GM23338 (cell line): Measurements from ENCODE around the gene DNAJC27. TPM values are rescaled to one million over a fixed set of nuclear protein-coding genes. Genes with fewer than 3 reads are reported as not detected.

Experiments used
- ATAC-seq: fragments of 200-7000 bp; cut with Tn5 transposase; 3 replicates; pipeline ENCODE4 v1.9.1; 2020
- DNase-seq: peaks from one replicate; pipeline ENCODE4 v3.0.0-alpha.2; 2015; ENCODE audit warnings: low spot score
- H2AFZ ChIP-seq: fragments of 200-600 bp; sonication (generic); 2 replicates; pipeline ENCODE4 v1.8.0; 2016; ENCODE audit warnings: antibody characterized with exemption, mild to moderate bottlenecking, moderate library complexity
- H3F3A ChIP-seq: fragments of 200-600 bp; sonication (generic); replicated peaks from 2 replicates; pipeline ENCODE4 v1.8.0; 2017; ENCODE audit warnings: antibody characterized with exemption, mixed run types, low read depth
- H3K27ac ChIP-seq: fragments of 200-600 bp; sonication (generic); 2 replicates; pipeline ENCODE4 v1.6.1; 2016; ENCODE audit warnings: low read depth
- H3K27me3 ChIP-seq: fragments of 200-600 bp; sonication (generic); 2 replicates; pipeline ENCODE4 v1.8.0; 2016; ENCODE audit warnings: mild to moderate bottlenecking, mixed run types, moderate library complexity; ENCODE audit not compliant: insufficient read depth
- H3K36me3 ChIP-seq: fragments of 200-600 bp; sonication (generic); 2 replicates; pipeline ENCODE4 v1.8.0; 2016; ENCODE audit warnings: mild to moderate bottlenecking; ENCODE audit not compliant: insufficient read depth
- H3K4me1 ChIP-seq: fragments of 200-600 bp; sonication (generic); 2 replicates; pipeline ENCODE4 v1.8.0; 2016; ENCODE audit warnings: mild to moderate bottlenecking, moderate library complexity; ENCODE audit not compliant: insufficient read depth
- H3K4me2 ChIP-seq: fragments of 200-600 bp; sonication (generic); 2 replicates; pipeline ENCODE4 v1.7.1; 2017; ENCODE audit warnings: mixed run types
- H3K4me3 ChIP-seq: fragments of 200-600 bp; sonication (generic); 2 replicates; pipeline ENCODE4 v1.6.1; 2016; ENCODE audit warnings: mixed run types
- H3K79me2 ChIP-seq: fragments of 200-600 bp; sonication (generic); replicated peaks from 2 replicates; pipeline ENCODE4 v1.8.0; 2017; ENCODE audit warnings: mild to moderate bottlenecking; ENCODE audit not compliant: insufficient read depth
- H3K9me2 ChIP-seq: fragments of 200-600 bp; sonication (generic); 2 replicates; pipeline ENCODE4 v1.8.0; 2017; ENCODE audit not compliant: insufficient read depth
- H4K20me1 ChIP-seq: fragments of 200-600 bp; sonication (generic); replicated peaks from 2 replicates; pipeline ENCODE4 v1.8.0; 2017; ENCODE audit warnings: mild to moderate bottlenecking; ENCODE audit not compliant: insufficient read depth
- H3K27ac Mint-ChIP-seq: 2 replicates; pipeline ENCODE4 v1.8.0; 2020; ENCODE audit warnings: inconsistent platforms, mild to moderate bottlenecking, moderate library complexity, mixed read lengths
- H3K27me3 Mint-ChIP-seq: 3 replicates; pipeline ENCODE4 v1.8.0; 2022; ENCODE audit warnings: low read depth, mild to moderate bottlenecking, moderate library complexity, mixed read lengths, inconsistent platforms; ENCODE audit not compliant: insufficient read depth, poor library complexity
- H3K36me3 Mint-ChIP-seq: 3 replicates; pipeline ENCODE4 v1.8.0; 2021; ENCODE audit warnings: low read depth, mild to moderate bottlenecking, inconsistent platforms, moderate library complexity, mixed read lengths
- H3K4me1 Mint-ChIP-seq: 3 replicates; pipeline ENCODE4 v1.8.0; 2020; ENCODE audit warnings: mild to moderate bottlenecking, inconsistent platforms, mixed read lengths
- H3K4me3 Mint-ChIP-seq: 3 replicates; pipeline ENCODE4 v1.8.0; 2021; ENCODE audit warnings: moderate library complexity, mild to moderate bottlenecking, inconsistent platforms, mixed read lengths
- H3K9me3 Mint-ChIP-seq: 3 replicates; pipeline ENCODE4 v1.8.0; 2020; ENCODE audit warnings: moderate library complexity, mild to moderate bottlenecking, inconsistent platforms, mixed read lengths
- CREB1 ChIP-seq: fragments of 250-450 bp; sonication (Bioruptor Pico); IDR thresholded peaks from 2 replicates; pipeline ENCODE4 v1.5.0; 2020; ENCODE audit warnings: low read depth, mild to moderate bottlenecking, moderate library complexity
- CTCF ChIP-seq, 2 experiments: fragments of 200-600 bp in 1 of 2; sonication (generic) in 1 of 2; conservative IDR thresholded peaks; 2 replicates each; pipeline versions ENCODE4 v1.5.1 to v1.6.1; 2016 to 2017; ENCODE audit warnings: antibody characterized with exemption in 2 of 2, low read depth in 2 of 2, mild to moderate bottlenecking in 2 of 2, moderate library complexity in 1 of 2
- ETS1 ChIP-seq: IDR thresholded peaks from 2 replicates; pipeline ENCODE4 v1.6.1; 2016; ENCODE audit warnings: antibody characterized with exemption
- EZH2 ChIP-seq: fragments of 200-600 bp; sonication (generic); IDR thresholded peaks from one replicate; pipeline ENCODE4 v1.8.0; 2017; ENCODE audit warnings: antibody characterized with exemption, mild to moderate bottlenecking, low read depth; ENCODE audit not compliant: unreplicated experiment
- JUNB ChIP-seq: IDR thresholded peaks from one replicate; pipeline ENCODE4 v1.6.1; 2016; ENCODE audit warnings: antibody characterized with exemption; ENCODE audit not compliant: unreplicated experiment
- NANOG ChIP-seq: IDR thresholded peaks from 2 replicates; pipeline ENCODE4 v1.6.1; 2016; ENCODE audit warnings: antibody characterized with exemption, borderline replicate concordance
- POLR2AphosphoS5 ChIP-seq: IDR thresholded peaks from 2 replicates; pipeline ENCODE4 v1.6.1; 2016; ENCODE audit warnings: antibody characterized with exemption, low read depth
- REST ChIP-seq: IDR thresholded peaks from one replicate; pipeline ENCODE4 v1.6.1; 2018; ENCODE audit warnings: antibody characterized with exemption; ENCODE audit not compliant: unreplicated experiment
- STAT1 ChIP-seq: IDR thresholded peaks from one replicate; pipeline ENCODE4 v1.6.1; 2016; ENCODE audit warnings: antibody characterized with exemption; ENCODE audit not compliant: unreplicated experiment
- ZNF114 ChIP-seq: fragments of 250-450 bp; sonication (Bioruptor Pico); IDR thresholded peaks from 2 replicates; pipeline ENCODE4 v1.5.0; 2020; ENCODE audit warnings: mild to moderate bottlenecking, moderate library complexity
- ZNF331 ChIP-seq: fragments of 250-450 bp; sonication (Bioruptor Pico); IDR thresholded peaks from 2 replicates; pipeline ENCODE4 v1.5.0; 2020; ENCODE audit warnings: low read depth, mild to moderate bottlenecking, moderate library complexity
- ZNF462 ChIP-seq: fragments of 250-450 bp; sonication (Bioruptor Pico); IDR thresholded peaks from 2 replicates; pipeline ENCODE4 v1.5.0; 2020; ENCODE audit warnings: mild to moderate bottlenecking, moderate library complexity
- polyA plus RNA-seq: library from polyadenylated mRNA; unstranded; fragments of >200 nt; fragmentation: Nextera tagmentation; extraction: Ambion mirVana; gene quantifications from 2 replicates; pipeline ENCODE4 v1.2.1, GENCODE V29; 2016
- total RNA-seq: library from RNA; depleted of rRNA; stranded (reverse); fragments of >200 nt; shearing (Covaris generic); gene quantifications from 2 replicates; pipeline ENCODE4 v1.2.3, GENCODE V29; 2014

DNAJC27 gene
- total and polyA plus RNA-seq, 2 experiments from 2014 or later: 2.4 to 2.6 TPM

- no peak for TF ChIP-seq STAT1
- no peak for TF ChIP-seq CREB1 (CRISPR knock-in tag)
- no peak for TF ChIP-seq JUNB
- no peak for TF ChIP-seq CTCF (conservative IDR thresholded peaks at IDR 0.05; ENCODE audit: low read depth in 2 of 2)
- no peak for TF ChIP-seq ZNF462 (CRISPR knock-in tag)
- TF ChIP-seq NANOG: no peak
- no peak for TF ChIP-seq EZH2
- no peak for TF ChIP-seq ZNF114 (CRISPR knock-in tag)
- no peak for TF ChIP-seq ZNF331
- TF ChIP-seq ETS1: no peak
- TF ChIP-seq REST: no peak
- no peak for TF ChIP-seq POLR2AphosphoS5
- no peaks in the 10 kb centered on the region for H3K27me3 ChIP-seq
- Mint-ChIP-seq H3K27ac (no peak overlapping the region), H3K4me3 (no peak overlapping the region), H3K27me3 (no peaks in the 10 kb centered on the region), H3K9me3 (no peaks in the 10 kb centered on the region), H3K4me1 (peaks cover 3% of the 10 kb centered on the region; the same call in 1 of the 3 replicates), H3K36me3 (no peaks in the 10 kb centered on the region)
- H3K4me2 ChIP-seq: no peak overlapping the region
- no peak overlapping the region for H3K4me3 ChIP-seq
- H3K4me1 ChIP-seq: no peaks in the 10 kb centered on the region
- H3K79me2 ChIP-seq: no peaks in the 10 kb centered on the region
- DNase-seq (no peak), ATAC-seq (no peak)
- no peak overlapping the region for H2AFZ ChIP-seq
- no peaks in the 10 kb centered on the region for H3F3A ChIP-seq
- no peaks in the 10 kb centered on the region for H4K20me1 ChIP-seq
- no peak overlapping the region for H3K27ac ChIP-seq
- H3K36me3 ChIP-seq: no peaks in the 10 kb centered on the region
- no peaks in the 10 kb centered on the region for H3K9me2 ChIP-seq
Measured at GRCh38 chr2:25018681-25019080, 46.9 kb upstream of the DNAJC27 start.
